Vagina (tissue), 2 donors: ENCODE results near the gene MMP8. TPM values are rescaled to one million over a fixed set of nuclear protein-coding genes. Genes with fewer than 3 reads are reported as not detected.
"Not testable (repeated sequence)": the region's sequence is repeated elsewhere in the genome, so short reads cannot be mapped to it uniquely, and the experiment has no call there.

ENCODE experiments used
- DNase-seq, 2 donors: peaks; one replicate each; pipeline ENCODE4 v3.0.0-alpha.2; 2017; ENCODE audit errors: extremely low spot score in 2 of 2
- H3K27ac ChIP-seq: fragments of 200-600 bp; sonication (generic); one replicate; pipeline ENCODE4 v1.5.1; 2019
- H3K27me3 ChIP-seq: fragments of 200-600 bp; sonication (generic); one replicate; pipeline ENCODE4 v1.5.1; 2019
- H3K36me3 ChIP-seq, 2 donors: fragments of 200-600 bp; sonication (generic); one replicate each; pipeline ENCODE4 v1.5.1; 2017 to 2019
- H3K4me1 ChIP-seq: fragments of 200-600 bp; sonication (generic); one replicate; pipeline ENCODE4 v1.5.1; 2019
- H3K4me3 ChIP-seq, 2 donors: fragments of 200-600 bp; sonication (generic); 1 replicate in 1 of 2; 2 replicates in 1 of 2; pipeline ENCODE4 v1.5.1; 2016 to 2019
- H3K9me3 ChIP-seq: fragments of 200-600 bp; sonication (generic); one replicate; pipeline ENCODE4 v1.5.1; 2019
- CTCF ChIP-seq, 3 experiments: fragments of 450-650 bp in 2 of 3; fragments of 200-600 bp in 1 of 3; sonication (generic) in 1 of 3; IDR thresholded peaks; one replicate each; pipeline ENCODE4 v1.5.1; 2017 to 2019; ENCODE audit warnings: antibody characterized with exemption in 3 of 3, mild to moderate bottlenecking in 2 of 3, moderate library complexity in 2 of 3
- POLR2A ChIP-seq, 2 donors: fragments of 450-650 bp; IDR thresholded peaks; one replicate each; pipeline ENCODE4 v1.6.1; 2017; ENCODE audit warnings: antibody characterized with exemption in 2 of 2, mild to moderate bottlenecking in 2 of 2, moderate library complexity in 2 of 2
- POLR2AphosphoS5 ChIP-seq, 2 donors: sonication (generic); formaldehyde crosslinking; IDR thresholded peaks; one replicate each; pipeline ENCODE4 v1.9.0; 2017; ENCODE audit warnings: antibody characterized with exemption in 2 of 2, mild to moderate bottlenecking in 2 of 2, low read depth in 1 of 2; ENCODE audit not compliant: insufficient read depth in 1 of 2
- intact Hi-C: fragments of 100-400 bp; cut with DNase I; formaldehyde crosslinking; loops from one replicate; pipeline ENCODE4 v1.15.1; 2023
- total RNA-seq: library from RNA; depleted of rRNA; stranded (reverse); fragments of >200 nt; gene quantifications from one replicate; pipeline ENCODE4 v1.2.3, GENCODE V29; 2016

MMP8 gene
- total RNA-seq, 1 donor from 2014 or later, result not detected

- DNase-seq, result no peak
- H3K4me1 ChIP-seq, result no peaks in the 10 kb centered on the region
- TF ChIP-seq POLR2AphosphoS5 (IDR thresholded peaks at IDR 0.05; ENCODE audit: insufficient read depth in 1 of 2, low read depth in 1 of 2) (no peak), CTCF (IDR thresholded peaks at IDR 0.05) (peak in 1 of 3 experiments; percentile 15)
- no peak overlapping the region for H3K27ac ChIP-seq
- no peaks in the 10 kb centered on the region for H3K36me3 ChIP-seq
- intact Hi-C loops, result no loop called here
- H3K27me3 ChIP-seq, result no peaks in the 10 kb centered on the region
- H3K4me3 ChIP-seq, result no peak overlapping the region
- no peaks in the 10 kb centered on the region for H3K9me3 ChIP-seq
Measured at GRCh38 chr11:102733232-102733875, 8.6 kb upstream of the MMP8 start.

DNA sequence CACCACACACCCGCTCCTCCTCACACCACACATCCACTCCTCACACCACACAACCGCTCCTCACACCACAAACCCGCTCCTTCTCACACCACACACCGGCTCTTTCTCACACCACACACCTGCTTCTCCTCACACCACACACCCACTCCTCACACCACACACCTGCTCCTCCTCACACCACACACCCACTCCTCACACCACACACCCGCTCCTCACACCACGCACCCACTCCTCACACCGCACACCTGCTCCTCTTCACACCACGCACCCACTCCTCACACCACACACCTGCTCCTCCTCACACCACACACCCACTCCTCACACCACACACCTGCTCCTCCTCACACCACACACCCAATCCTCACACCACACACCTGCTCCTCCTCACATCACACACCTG is 6.2 kb upstream of the MMP8 start:
- H3K9me3 ChIP-seq, H3K27ac ChIP-seq, H3K4me3 ChIP-seq, DNase-seq, H3K4me1 ChIP-seq, H3K36me3 ChIP-seq, H3K27me3 ChIP-seq, intact Hi-C loops: not testable (repeated sequence)

GRCh38 chr11:102729849-102730815 is 5.4 kb upstream of the MMP8 start:
- TF ChIP-seq POLR2AphosphoS5 (IDR thresholded peaks at IDR 0.05; ENCODE audit: insufficient read depth in 1 of 2, low read depth in 1 of 2) (no peak), POLR2A (IDR thresholded peaks at IDR 0.05) (no peak), CTCF (IDR thresholded peaks at IDR 0.05) (no peak)
- no peak for DNase-seq
- no peaks in the 10 kb centered on the region for H3K4me1 ChIP-seq
- H3K27ac ChIP-seq, result no peak overlapping the region
- H3K9me3 ChIP-seq, result no peaks in the 10 kb centered on the region
- intact Hi-C loops, result no loop called here
- no peaks in the 10 kb centered on the region for H3K36me3 ChIP-seq
- no peaks in the 10 kb centered on the region for H3K27me3 ChIP-seq
- H3K4me3 ChIP-seq, result no peak overlapping the region

DNA sequence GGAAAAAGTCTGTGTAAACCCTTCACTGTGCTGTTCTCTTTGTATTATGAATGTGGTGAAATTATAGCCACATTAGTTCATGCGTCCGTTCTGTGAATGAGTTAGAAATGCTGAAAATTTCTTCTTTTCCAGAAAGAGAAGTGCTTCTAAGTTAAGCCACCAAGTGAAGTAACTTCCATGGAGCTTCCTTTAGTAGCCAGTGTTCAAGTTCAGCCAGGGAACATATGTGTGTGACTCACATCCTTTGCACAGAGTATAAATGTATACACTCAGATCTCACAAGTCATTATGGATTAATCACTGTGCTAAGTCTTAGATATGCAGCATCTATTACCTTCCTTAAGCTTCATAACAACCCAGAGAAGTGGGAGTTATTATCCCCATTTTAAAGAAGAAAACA is 3.1 kb upstream of the MMP8 start:
- Histone ChIP-seq H3K4me1 (no peaks in the 10 kb centered on the region), H3K36me3 (no peaks in the 10 kb centered on the region), H3K9me3 (no peaks in the 10 kb centered on the region), H3K27me3 (no peaks in the 10 kb centered on the region), H3K4me3 (no peak overlapping the region), H3K27ac (no peak overlapping the region)
- TF ChIP-seq CTCF (IDR thresholded peaks at IDR 0.05) (no peak), POLR2AphosphoS5 (IDR thresholded peaks at IDR 0.05; ENCODE audit: insufficient read depth in 1 of 2, low read depth in 1 of 2) (no peak), POLR2A (IDR thresholded peaks at IDR 0.05) (no peak)
- no peak for DNase-seq
- intact Hi-C loops, result no loop called here

DNA sequence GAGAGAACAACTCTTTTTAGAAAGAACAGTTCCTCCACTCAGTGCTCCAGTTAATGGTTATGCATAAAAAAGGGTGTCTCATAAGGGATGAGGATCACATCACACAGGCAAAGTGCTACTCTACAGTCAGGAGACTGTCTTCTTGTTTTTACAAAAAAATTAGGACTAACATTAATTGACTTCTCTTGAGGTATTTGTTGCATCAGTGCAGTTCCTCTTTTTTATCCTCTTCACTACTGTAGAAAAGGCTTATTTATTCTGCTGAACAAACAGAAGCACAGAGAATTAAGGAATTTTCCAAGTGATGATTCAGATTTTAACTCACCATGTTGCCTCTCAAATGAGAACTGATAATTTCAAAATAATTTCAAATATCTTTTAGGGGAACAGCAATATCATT is 1.9 kb downstream of the MMP8 start:
- Histone ChIP-seq H3K9me3 (no peaks in the 10 kb centered on the region), H3K36me3 (no peaks in the 10 kb centered on the region), H3K4me3 (no peak overlapping the region), H3K27ac (no peak overlapping the region), H3K4me1 (no peaks in the 10 kb centered on the region), H3K27me3 (no peaks in the 10 kb centered on the region)
- no peak for DNase-seq
- TF ChIP-seq POLR2A (IDR thresholded peaks at IDR 0.05) (no peak), CTCF (IDR thresholded peaks at IDR 0.05) (no peak), POLR2AphosphoS5 (IDR thresholded peaks at IDR 0.05; ENCODE audit: insufficient read depth in 1 of 2, low read depth in 1 of 2) (no peak)
- intact Hi-C loops, result no loop called here
